WTC11 (cell line): Measurements from ENCODE around the gene ZNF30. TPM values are rescaled to one million over a fixed set of nuclear protein-coding genes. Genes with fewer than 3 reads are reported as not detected.
A peak's percentile ranks its signal among the peaks of the same experiment; 100 is the strongest.

ENCODE experiments used
- ATAC-seq: fragments of 200-7000 bp; cut with Tn5 transposase; 2 replicates; pipeline ENCODE4 v1.10.0; 2021; ENCODE audit warnings: mild to moderate bottlenecking, moderate library complexity
- CTCF ChIA-PET: fragments of 300-600 bp; sonication (Branson Sonifier 250); formaldehyde crosslinking; loops from one replicate; lab custom pipeline; 2021; ENCODE audit warnings: antibody characterized with exemption; lab: Charles Lee
- POLR2A ChIA-PET: fragments of 350-600 bp; sonication (Branson Sonifier 250); formaldehyde crosslinking; loops from one replicate; lab custom pipeline; 2021; ENCODE audit warnings: antibody characterized with exemption; lab: Charles Lee
- DNase-seq: peaks from one replicate; pipeline ENCODE4 v3.0.0; 2021; ENCODE audit warnings: low spot score
- H3K27ac Mint-ChIP-seq: 2 replicates; pipeline ENCODE4 v1.8.0; 2021; ENCODE audit warnings: mixed read lengths
- H3K27me3 Mint-ChIP-seq: 2 replicates; pipeline ENCODE4 v1.8.0; 2021; ENCODE audit warnings: low read depth, mild to moderate bottlenecking, moderate library complexity, mixed read lengths
- H3K36me3 Mint-ChIP-seq: 2 replicates; pipeline ENCODE4 v1.8.0; 2021; ENCODE audit warnings: mixed read lengths
- H3K4me1 Mint-ChIP-seq: 2 replicates; pipeline ENCODE4 v1.8.0; 2022; ENCODE audit warnings: mixed read lengths
- H3K4me3 Mint-ChIP-seq: 2 replicates; pipeline ENCODE4 v1.8.0; 2021; ENCODE audit warnings: mild to moderate bottlenecking, moderate library complexity, mixed read lengths
- H3K9me3 Mint-ChIP-seq: 2 replicates; pipeline ENCODE4 v1.8.0; 2021; ENCODE audit warnings: mixed read lengths
- ATF6 ChIP-seq: sonication (generic); formaldehyde crosslinking; IDR thresholded peaks from 2 replicates; pipeline ENCODE4 v1.8.1; 2023; ENCODE audit warnings: mild to moderate bottlenecking, missing genetic modification reagents
- CREM ChIP-seq: sonication (generic); formaldehyde crosslinking; IDR thresholded peaks from 2 replicates; pipeline ENCODE4 v1.8.1; 2022; ENCODE audit warnings: mild to moderate bottlenecking, missing genetic modification reagents, moderate library complexity
- ELF4 ChIP-seq: sonication (generic); formaldehyde crosslinking; IDR thresholded peaks from 2 replicates; pipeline ENCODE4 v1.8.1; 2022; ENCODE audit warnings: low read depth, mild to moderate bottlenecking, moderate library complexity, missing genetic modification reagents
- ESRRA ChIP-seq: sonication (generic); formaldehyde crosslinking; IDR thresholded peaks from 2 replicates; pipeline ENCODE4 v1.8.1; 2022; ENCODE audit warnings: mild to moderate bottlenecking, missing genetic modification reagents, borderline replicate concordance
- FOXP4 ChIP-seq: sonication (generic); formaldehyde crosslinking; IDR thresholded peaks from 2 replicates; pipeline ENCODE4 v1.8.0; 2022; ENCODE audit warnings: mild to moderate bottlenecking, missing genetic modification reagents
- GABPB1 ChIP-seq: sonication (generic); formaldehyde crosslinking; IDR thresholded peaks from 2 replicates; pipeline ENCODE4 v1.8.1; 2023; ENCODE audit warnings: mild to moderate bottlenecking, missing genetic modification reagents
- JUN ChIP-seq: sonication (generic); formaldehyde crosslinking; IDR thresholded peaks from 2 replicates; pipeline ENCODE4 v1.8.0; 2023; ENCODE audit warnings: mild to moderate bottlenecking, missing genetic modification reagents
- KAT7 ChIP-seq: sonication (generic); formaldehyde crosslinking; IDR thresholded peaks from 2 replicates; pipeline ENCODE4 v1.8.1; 2023; ENCODE audit warnings: missing genetic modification reagents, mild to moderate bottlenecking, borderline replicate concordance
- SMAD3 ChIP-seq: sonication (generic); formaldehyde crosslinking; IDR thresholded peaks from 2 replicates; pipeline ENCODE4 v1.8.0; 2022; ENCODE audit warnings: missing genetic modification reagents, mild to moderate bottlenecking, borderline replicate concordance
- SMAD4 ChIP-seq: sonication (generic); formaldehyde crosslinking; IDR thresholded peaks from 2 replicates; pipeline ENCODE4 v1.8.0; 2022; ENCODE audit warnings: mild to moderate bottlenecking, missing genetic modification reagents
- TEAD1 ChIP-seq: sonication (generic); formaldehyde crosslinking; IDR thresholded peaks from 2 replicates; pipeline ENCODE4 v1.8.0; 2022; ENCODE audit warnings: mild to moderate bottlenecking, missing genetic modification reagents
- ZBTB21 ChIP-seq: sonication (generic); formaldehyde crosslinking; IDR thresholded peaks from 2 replicates; pipeline ENCODE4 v1.8.1; 2023; ENCODE audit warnings: mild to moderate bottlenecking, missing genetic modification reagents, borderline replicate concordance
- ZNF281 ChIP-seq: sonication (generic); formaldehyde crosslinking; IDR thresholded peaks from 2 replicates; pipeline ENCODE4 v1.8.0; 2023; ENCODE audit warnings: mild to moderate bottlenecking, missing genetic modification reagents
- ZNF317 ChIP-seq: sonication (generic); formaldehyde crosslinking; IDR thresholded peaks from 2 replicates; pipeline ENCODE4 v1.8.1; 2023; ENCODE audit warnings: low read depth, mild to moderate bottlenecking, moderate library complexity, missing genetic modification reagents, borderline replicate concordance
- total RNA-seq: library from RNA; stranded (reverse); gene quantifications from 3 replicates; pipeline ENCODE4 v1.2.3, GENCODE V29; 2021
- TF ChIP-seq, protein P1 (sequence below): sonication (generic); formaldehyde crosslinking; IDR thresholded peaks from 2 replicates; pipeline ENCODE4 v1.8.1; 2022; ENCODE audit warnings: low read depth, missing genetic modification reagents, borderline replicate concordance
- TF ChIP-seq, protein P2 (sequence below): sonication (generic); formaldehyde crosslinking; IDR thresholded peaks from 2 replicates; pipeline ENCODE4 v1.8.0; 2022; ENCODE audit warnings: mild to moderate bottlenecking, missing genetic modification reagents

Gene ZNF30
- total RNA-seq, 1 experiment from 2014 or later = 5.4 TPM

DNA sequence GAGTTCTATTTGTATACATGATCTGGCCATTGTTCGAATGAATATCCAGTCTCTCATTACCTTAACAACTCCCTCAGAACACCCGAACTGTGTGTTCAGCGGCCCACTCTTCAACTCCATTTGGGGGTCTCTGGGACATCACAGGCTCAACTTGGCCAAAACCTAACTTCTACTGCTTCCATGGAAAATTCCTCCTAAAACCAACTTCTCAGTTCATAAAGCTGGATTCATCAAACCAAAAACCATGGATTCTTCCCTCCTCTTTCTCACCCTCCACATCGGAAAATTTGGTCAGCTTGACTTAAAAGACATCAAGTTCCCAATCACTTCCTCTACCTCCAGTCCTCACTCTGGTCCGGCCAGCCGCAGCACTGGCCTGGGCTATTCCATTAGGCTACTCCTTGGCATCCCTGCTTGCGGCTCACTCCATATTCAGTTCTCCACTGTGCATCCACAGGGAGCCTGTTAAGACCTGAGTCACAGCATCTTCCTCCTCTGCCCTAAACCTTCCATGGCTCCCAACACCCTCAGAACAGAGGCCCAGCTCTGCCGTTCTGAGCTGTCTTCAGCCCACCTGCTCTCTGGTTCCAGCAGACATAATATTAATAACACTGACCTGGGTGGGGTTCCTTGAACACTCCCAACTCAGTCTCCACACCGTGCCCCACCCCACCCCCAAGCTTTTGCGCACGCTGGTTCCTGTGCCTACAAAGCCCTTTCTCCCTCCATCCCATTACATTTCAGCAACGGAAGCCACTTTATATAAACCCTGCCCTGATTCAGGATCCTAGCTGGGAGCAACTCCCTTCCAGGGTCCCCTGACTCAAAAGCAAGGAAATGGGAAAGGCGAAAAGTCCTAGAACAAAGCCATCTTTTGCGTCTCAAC is 36.2 kb downstream of the ZNF30 start:
- POLR2A ChIA-PET = interaction anchor here (0.9 kb wide), 1 partner anchor 36 kb away, joined by 4 read pairs; no protein-coding TSS in a partner anchor
- peak overlapping the region; percentile 87 for H3K4me3 Mint-ChIP-seq
- H3K27ac Mint-ChIP-seq = no peak overlapping the region
- H3K27me3 Mint-ChIP-seq = peaks cover 31% of the 10 kb centered on the region
- H3K36me3 Mint-ChIP-seq = peaks cover 60% of the 10 kb centered on the region
- DNase-seq (no peak), ATAC-seq (no peak)
- H3K4me1 Mint-ChIP-seq = peaks cover 33% of the 10 kb centered on the region
- peaks cover 48% of the 10 kb centered on the region for H3K9me3 Mint-ChIP-seq
- CTCF ChIA-PET = interaction anchor here (0.7 to 3.0 kb wide), 4 partner anchors 9 to 125 kb away, joined by 3 to 9 read pairs (median 6); partner anchors contain the start of gene ZNF30
- TF ChIP-seq ESRRA (CRISPR knock-in tag) (no peak), GABPB1 (CRISPR knock-in tag) (no peak), ZBTB21 (no peak), JUN (CRISPR knock-in tag) (0 out of 2 replicates have a peak, but pooled peaks have one; percentile 13), ZNF317 (CRISPR knock-in tag) (no peak), FOXP4 (CRISPR knock-in tag) (no peak), ATF6 (CRISPR knock-in tag) (no peak)

DNA sequence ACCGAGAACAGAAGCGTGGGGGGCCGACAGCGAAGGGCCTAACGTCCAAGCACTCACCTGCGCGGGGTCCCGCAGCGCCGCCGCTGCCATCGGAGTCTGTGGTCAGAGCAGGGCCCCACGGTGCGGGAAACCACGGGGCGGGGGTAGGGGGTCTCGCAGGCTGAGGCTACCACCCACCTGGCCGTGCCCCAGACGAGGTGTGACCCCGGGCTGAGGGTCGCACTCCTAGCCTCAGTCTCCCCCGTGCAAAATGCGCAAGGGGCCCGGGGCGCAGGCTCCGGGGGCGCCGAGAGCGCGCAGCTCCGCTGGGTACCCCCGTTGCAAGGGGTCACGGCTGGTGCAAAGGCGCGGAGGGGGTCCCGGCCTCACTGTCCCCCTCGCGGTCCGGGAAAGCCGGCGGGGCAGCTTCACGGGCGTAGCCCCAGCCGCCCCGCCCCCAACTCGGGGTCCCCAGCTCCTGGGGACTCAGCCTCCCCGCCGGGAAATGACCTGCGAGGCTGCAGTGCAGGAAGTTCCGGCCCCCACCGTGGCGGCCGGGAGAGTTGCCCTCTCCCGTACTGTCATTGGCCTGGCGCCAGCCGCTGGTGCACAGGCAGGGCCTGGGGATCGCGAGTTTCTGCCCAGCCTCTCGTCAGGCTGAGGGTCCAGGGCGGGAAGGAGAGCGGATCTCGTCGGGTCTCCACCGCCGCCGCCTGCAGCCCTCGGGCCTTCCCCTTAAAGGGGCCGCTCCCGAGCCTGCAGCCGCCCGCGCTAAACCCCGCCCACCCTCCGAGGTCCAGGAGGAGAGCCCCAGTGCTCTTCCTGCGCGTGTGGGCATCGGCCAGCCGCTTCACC is 37.1 kb downstream of the ZNF30 start, which contains the start of gene ZNF792:
TSS of gene ZNF792 (minus strand) at position 657 of the 834 bp plus-strand sequence. CDS start at position 90, 567 bp downstream.
- peaks cover 48% of the 10 kb centered on the region for H3K9me3 Mint-ChIP-seq
- ATAC-seq (peak; percentile 96), DNase-seq (peak; percentile 82)
- peaks cover 34% of the 10 kb centered on the region for H3K4me1 Mint-ChIP-seq
- no peak within 1 kb of the TSS for H3K27ac Mint-ChIP-seq
- peaks cover 33% of the 10 kb centered on the region for H3K27me3 Mint-ChIP-seq
- H3K4me3 Mint-ChIP-seq = peak within 1 kb of the TSS; percentile 87
- ChIA-PET POLR2A (interaction anchor here (0.9 kb wide), 1 partner anchor 35 kb away, joined by 4 read pairs; no protein-coding TSS in a partner anchor), CTCF (interaction anchor here (0.7 to 3.0 kb wide), 4 partner anchors 9 to 126 kb away, joined by 3 to 9 read pairs (median 6); partner anchors contain the start of gene ZNF30)
- H3K36me3 Mint-ChIP-seq = peaks cover 59% of the 10 kb centered on the region
- 0 out of 2 replicates have a peak, but pooled peaks have one; percentile 28 for TF ChIP-seq ZNF281 (CRISPR knock-in tag)
- no peak for TF ChIP-seq CREM
- TF ChIP-seq, protein P1, sequence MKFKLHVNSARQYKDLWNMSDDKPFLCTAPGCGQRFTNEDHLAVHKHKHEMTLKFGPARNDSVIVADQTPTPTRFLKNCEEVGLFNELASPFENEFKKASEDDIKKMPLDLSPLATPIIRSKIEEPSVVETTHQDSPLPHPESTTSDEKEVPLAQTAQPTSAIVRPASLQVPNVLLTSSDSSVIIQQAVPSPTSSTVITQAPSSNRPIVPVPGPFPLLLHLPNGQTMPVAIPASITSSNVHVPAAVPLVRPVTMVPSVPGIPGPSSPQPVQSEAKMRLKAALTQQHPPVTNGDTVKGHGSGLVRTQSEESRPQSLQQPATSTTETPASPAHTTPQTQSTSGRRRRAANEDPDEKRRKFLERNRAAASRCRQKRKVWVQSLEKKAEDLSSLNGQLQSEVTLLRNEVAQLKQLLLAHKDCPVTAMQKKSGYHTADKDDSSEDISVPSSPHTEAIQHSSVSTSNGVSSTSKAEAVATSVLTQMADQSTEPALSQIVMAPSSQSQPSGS (CRISPR knock-in tag) = no peak
- TF ChIP-seq ELF4 (CRISPR knock-in tag) = no peak
- TF ChIP-seq SMAD3 = no peak
- peak; percentile 58; the same call in 1 of the 2 replicates for TF ChIP-seq KAT7 (CRISPR knock-in tag)
- TF ChIP-seq SMAD4 (CRISPR knock-in tag) = no peak
- TF ChIP-seq FOXP4 (CRISPR knock-in tag) = peak; percentile 29; the same call in 1 of the 2 replicates
- TF ChIP-seq, protein P2, sequence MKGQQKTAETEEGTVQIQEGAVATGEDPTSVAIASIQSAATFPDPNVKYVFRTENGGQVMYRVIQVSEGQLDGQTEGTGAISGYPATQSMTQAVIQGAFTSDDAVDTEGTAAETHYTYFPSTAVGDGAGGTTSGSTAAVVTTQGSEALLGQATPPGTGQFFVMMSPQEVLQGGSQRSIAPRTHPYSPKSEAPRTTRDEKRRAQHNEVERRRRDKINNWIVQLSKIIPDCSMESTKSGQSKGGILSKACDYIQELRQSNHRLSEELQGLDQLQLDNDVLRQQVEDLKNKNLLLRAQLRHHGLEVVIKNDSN = no peak
- peak; percentile 63; the same call in 1 of the 2 replicates for TF ChIP-seq TEAD1 (CRISPR knock-in tag)
